PC-9 (cell line): ENCODE measurements around the gene DOCK1. TPM values are rescaled to one million over a fixed set of nuclear protein-coding genes. Genes with fewer than 3 reads are reported as not detected.

Experiments
- BruUV-seq: library from RNA; stranded (reverse); fragments of 400-500 nt; replicated peaks from 2 replicates; lab custom pipeline; 2021; lab: Mats Ljungman, UMichigan
- CTCF ChIA-PET: fragments of 300-600 bp; sonication (Branson Sonifier 250); formaldehyde crosslinking; loops from one replicate; lab custom pipeline; 2022; ENCODE audit warnings: antibody characterized with exemption; lab: Charles Lee
- POLR2A ChIA-PET: fragments of 300-600 bp; sonication (Branson Sonifier 250); formaldehyde crosslinking; loops from one replicate; lab custom pipeline; 2022; ENCODE audit warnings: antibody characterized with exemption; ENCODE audit not compliant: unreplicated experiment; lab: Charles Lee
- DNase-seq, 2 experiments: peaks; one replicate each; pipeline versions ENCODE4 v3.0.0 to v3.0.0-alpha.2; 2015 to 2022; ENCODE audit warnings: mixed read lengths in 1 of 2
- H2AFZ ChIP-seq: fragments of 200-600 bp; sonication (generic); 2 replicates; pipeline ENCODE4 v1.8.1; 2017; ENCODE audit warnings: antibody characterized with exemption
- H3F3A ChIP-seq: fragments of 200-600 bp; sonication (generic); 2 replicates; pipeline ENCODE4 v1.8.1; 2017; ENCODE audit warnings: antibody characterized with exemption, mild to moderate bottlenecking, low read depth; ENCODE audit not compliant: insufficient read depth
- H3K27ac ChIP-seq: fragments of 200-600 bp; sonication (generic); 2 replicates; pipeline ENCODE4 v1.6.1; 2016; ENCODE audit warnings: mixed run types
- H3K27me3 ChIP-seq: fragments of 200-600 bp; sonication (generic); 2 replicates; pipeline ENCODE4 v1.6.1; 2016; ENCODE audit warnings: low read depth, mixed run types; ENCODE audit not compliant: insufficient read depth
- H3K36me3 ChIP-seq: fragments of 200-600 bp; sonication (generic); 2 replicates; pipeline ENCODE4 v1.6.1; 2016; ENCODE audit warnings: low read depth, mixed run types
- H3K4me1 ChIP-seq: fragments of 200-600 bp; sonication (generic); replicated peaks from 2 replicates; pipeline ENCODE4 v1.6.1; 2016; ENCODE audit warnings: mixed run types; ENCODE audit not compliant: insufficient read depth
- H3K4me2 ChIP-seq: fragments of 200-600 bp; sonication (generic); 2 replicates; pipeline ENCODE4 v1.6.1; 2017; ENCODE audit warnings: mixed run types
- H3K4me3 ChIP-seq: fragments of 200-600 bp; sonication (generic); 2 replicates; pipeline ENCODE4 v1.6.1; 2016; ENCODE audit warnings: mixed run types
- H3K79me2 ChIP-seq: fragments of 200-600 bp; sonication (generic); 2 replicates; pipeline ENCODE4 v1.6.1; 2017; ENCODE audit warnings: low read depth, mixed run types
- H3K9me2 ChIP-seq: fragments of 200-600 bp; sonication (generic); 2 replicates; pipeline ENCODE4 v1.8.1; 2017; ENCODE audit warnings: mild to moderate bottlenecking; ENCODE audit not compliant: insufficient read depth
- H3K9me3 ChIP-seq: fragments of 200-600 bp; sonication (generic); 2 replicates; pipeline ENCODE4 v1.8.1; 2016; ENCODE audit warnings: low read depth; ENCODE audit not compliant: insufficient read depth
- H4K20me1 ChIP-seq: fragments of 200-600 bp; sonication (generic); 2 replicates; pipeline ENCODE4 v1.8.1; 2017; ENCODE audit not compliant: insufficient read depth
- EZH2 ChIP-seq: fragments of 200-600 bp; sonication (generic); IDR thresholded peaks from 2 replicates; pipeline ENCODE4 v1.8.0; 2017; ENCODE audit warnings: antibody characterized with exemption, low read depth
- intact Hi-C: fragments of 100-400 bp; cut with micrococcal nuclease; formaldehyde crosslinking; loops from one replicate; pipeline ENCODE4 v1.10.0; 2022; ENCODE audit not compliant: unreplicated experiment
- total RNA-seq: library from RNA; stranded (reverse); gene quantifications from 2 replicates; pipeline ENCODE4 v1.2.3, GENCODE V29; 2021
- TF ChIP-seq, protein P1 (sequence below): fragments of 200-600 bp; sonication (generic); conservative IDR thresholded peaks from 2 replicates; pipeline ENCODE4 v1.6.1; 2017; ENCODE audit warnings: mixed run types, antibody characterized with exemption, mild to moderate bottlenecking, moderate library complexity

Gene DOCK1
- total RNA-seq, 1 experiment from 2014 or later: 24.8 TPM

DNA sequence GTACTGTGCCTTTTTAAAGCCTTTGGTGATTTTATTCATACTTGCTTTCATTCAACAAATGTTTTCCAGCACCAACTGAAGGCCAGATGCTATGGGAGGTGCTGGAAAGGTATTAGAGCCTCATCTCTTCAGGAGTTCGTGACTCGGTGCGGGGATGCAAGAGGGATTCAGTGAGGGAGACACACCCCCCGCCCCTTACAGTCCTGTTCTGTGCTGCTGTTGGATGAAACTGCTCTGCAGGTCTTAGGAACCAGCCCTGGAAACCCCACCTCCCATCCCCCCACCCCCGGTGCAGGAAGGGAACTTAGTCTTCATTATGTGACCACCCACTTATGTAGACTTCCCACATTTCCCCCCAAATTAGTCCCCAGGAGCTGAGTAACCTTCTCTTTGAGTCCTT is 180.7 kb downstream of the DOCK1 start:
- CTCF ChIA-PET: no interaction called here
- BruUV-seq: no TSS peak
- no peaks in the 10 kb centered on the region for H4K20me1 ChIP-seq
- TF ChIP-seq, protein P1, sequence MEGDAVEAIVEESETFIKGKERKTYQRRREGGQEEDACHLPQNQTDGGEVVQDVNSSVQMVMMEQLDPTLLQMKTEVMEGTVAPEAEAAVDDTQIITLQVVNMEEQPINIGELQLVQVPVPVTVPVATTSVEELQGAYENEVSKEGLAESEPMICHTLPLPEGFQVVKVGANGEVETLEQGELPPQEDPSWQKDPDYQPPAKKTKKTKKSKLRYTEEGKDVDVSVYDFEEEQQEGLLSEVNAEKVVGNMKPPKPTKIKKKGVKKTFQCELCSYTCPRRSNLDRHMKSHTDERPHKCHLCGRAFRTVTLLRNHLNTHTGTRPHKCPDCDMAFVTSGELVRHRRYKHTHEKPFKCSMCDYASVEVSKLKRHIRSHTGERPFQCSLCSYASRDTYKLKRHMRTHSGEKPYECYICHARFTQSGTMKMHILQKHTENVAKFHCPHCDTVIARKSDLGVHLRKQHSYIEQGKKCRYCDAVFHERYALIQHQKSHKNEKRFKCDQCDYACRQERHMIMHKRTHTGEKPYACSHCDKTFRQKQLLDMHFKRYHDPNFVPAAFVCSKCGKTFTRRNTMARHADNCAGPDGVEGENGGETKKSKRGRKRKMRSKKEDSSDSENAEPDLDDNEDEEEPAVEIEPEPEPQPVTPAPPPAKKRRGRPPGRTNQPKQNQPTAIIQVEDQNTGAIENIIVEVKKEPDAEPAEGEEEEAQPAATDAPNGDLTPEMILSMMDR: no peak
- TF ChIP-seq EZH2: no peak
- no peaks in the 10 kb centered on the region for H3K79me2 ChIP-seq
- H3K4me3 ChIP-seq: no peak overlapping the region
- intact Hi-C loops: no loop called here
- H2AFZ ChIP-seq: no peak overlapping the region
- no peaks in the 10 kb centered on the region for H3F3A ChIP-seq
- no peak overlapping the region for H3K4me2 ChIP-seq
- no peaks in the 10 kb centered on the region for H3K4me1 ChIP-seq
- H3K9me3 ChIP-seq: no peaks in the 10 kb centered on the region
- H3K27ac ChIP-seq: no peak overlapping the region
- no peak for DNase-seq
- H3K9me2 ChIP-seq: no peaks in the 10 kb centered on the region
- POLR2A ChIA-PET: no interaction called here
- no peaks in the 10 kb centered on the region for H3K36me3 ChIP-seq
- no peaks in the 10 kb centered on the region for H3K27me3 ChIP-seq

- no peaks in the 10 kb centered on the region for H3K36me3 ChIP-seq
- TF ChIP-seq, protein P1: no peak
- no peak for TF ChIP-seq EZH2
- H3K4me2 ChIP-seq: no peak overlapping the region
- no TSS peak for BruUV-seq
- ChIA-PET POLR2A (no interaction called here), CTCF (no interaction called here)
- H3K27me3 ChIP-seq: no peaks in the 10 kb centered on the region
- H4K20me1 ChIP-seq: no peaks in the 10 kb centered on the region
- intact Hi-C loops: no loop called here
- no peaks in the 10 kb centered on the region for H3K4me1 ChIP-seq
- H3K9me2 ChIP-seq: no peaks in the 10 kb centered on the region
- DNase-seq: no peak
- no peak overlapping the region for H3K4me3 ChIP-seq
- H2AFZ ChIP-seq: no peak overlapping the region
- H3K9me3 ChIP-seq: no peaks in the 10 kb centered on the region
- no peaks in the 10 kb centered on the region for H3F3A ChIP-seq
- no peak overlapping the region for H3K27ac ChIP-seq
- no peaks in the 10 kb centered on the region for H3K79me2 ChIP-seq
Observed at GRCh38 chr10:127088908-127089307, 183.7 kb downstream of the DOCK1 start.

DNA sequence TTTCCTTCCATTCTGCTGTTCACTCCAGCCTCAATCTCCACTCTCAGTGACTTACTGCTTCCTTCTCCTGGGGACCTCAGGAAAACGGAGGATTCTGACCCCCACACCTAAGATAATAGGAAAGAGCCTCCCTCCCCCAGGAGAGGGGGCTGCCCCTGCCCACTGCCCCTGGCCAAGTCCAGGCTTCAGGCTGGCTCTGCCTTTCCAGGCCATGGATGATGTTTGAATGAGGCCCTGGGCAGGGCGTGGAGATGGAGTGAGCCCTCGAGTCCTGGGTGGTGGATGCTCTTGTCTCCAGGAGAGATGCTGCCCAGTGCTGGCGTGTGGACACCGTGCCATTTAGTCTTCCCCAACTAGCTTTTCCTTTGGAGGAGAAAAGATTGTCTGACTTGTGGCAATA is 184.2 kb downstream of the DOCK1 start:
- Histone ChIP-seq H3F3A (no peaks in the 10 kb centered on the region), H3K9me2 (no peaks in the 10 kb centered on the region), H3K4me3 (no peak overlapping the region), H3K36me3 (no peaks in the 10 kb centered on the region), H4K20me1 (no peaks in the 10 kb centered on the region), H3K27ac (no peak overlapping the region), H3K9me3 (no peaks in the 10 kb centered on the region), H3K27me3 (no peaks in the 10 kb centered on the region), H2AFZ (no peak overlapping the region), H3K79me2 (no peaks in the 10 kb centered on the region), H3K4me1 (no peaks in the 10 kb centered on the region), H3K4me2 (no peak overlapping the region)
- POLR2A ChIA-PET: no interaction called here
- BruUV-seq: no TSS peak
- CTCF ChIA-PET: no interaction called here
- no peak for TF ChIP-seq EZH2
- TF ChIP-seq, protein P1: no peak
- intact Hi-C loops: no loop called here
- DNase-seq: no peak
